Stimulated activated CD8-positive, alpha-beta memory T cell treated with anti-CD3 and anti-CD28 coated beads, Interleukin-4, amount 100 ng/mL, for 1 hour (primary cell): Measurements from ENCODE around the gene CAPN12.

Experiments used
- DNase-seq, 2 donors: peaks; one replicate each; pipeline ENCODE4 v3.0.0-alpha.2; 2020; ENCODE audit warnings: low read depth in 2 of 2, low spot score in 1 of 2

Gene CAPN12

DNA sequence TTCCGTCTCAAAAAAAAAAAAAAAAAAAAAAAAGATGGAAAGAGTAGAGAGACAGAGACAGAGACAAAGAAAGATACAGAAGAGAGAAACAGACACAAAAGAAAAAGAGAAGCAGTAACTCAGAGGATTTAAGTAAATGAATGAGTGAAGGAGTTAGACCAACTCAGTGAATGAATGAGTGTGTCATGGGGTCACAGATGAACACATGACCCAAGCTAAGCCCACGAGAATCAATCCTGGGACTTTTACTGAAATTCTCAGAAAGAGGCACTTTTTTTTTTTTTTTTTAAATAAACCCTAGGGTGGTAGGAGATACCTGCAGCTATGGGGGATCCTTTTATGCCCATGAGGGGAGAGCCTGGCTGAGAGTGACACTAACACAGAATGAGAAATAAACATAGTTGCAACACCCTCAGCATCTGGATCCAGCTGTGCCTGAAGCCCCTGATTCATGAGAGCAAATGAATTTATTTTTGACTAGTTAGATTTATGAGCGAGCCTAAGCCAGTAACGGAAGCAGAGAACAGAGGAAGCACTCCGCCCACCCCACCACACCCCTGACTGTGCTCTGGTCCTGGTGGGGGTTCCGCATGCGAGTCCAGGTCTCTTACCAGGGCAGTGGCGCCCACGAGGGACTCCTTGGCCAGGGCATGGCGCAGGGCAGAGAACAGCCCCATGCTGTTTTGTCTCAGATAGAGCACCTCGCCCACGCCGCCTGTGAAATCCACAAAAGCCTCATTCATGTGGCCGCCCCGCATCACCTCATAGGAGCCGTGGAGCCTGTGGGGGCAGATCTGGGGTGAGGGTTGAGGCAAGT is 4.6 kb downstream of the CAPN12 start:
- no peak for DNase-seq

DNA sequence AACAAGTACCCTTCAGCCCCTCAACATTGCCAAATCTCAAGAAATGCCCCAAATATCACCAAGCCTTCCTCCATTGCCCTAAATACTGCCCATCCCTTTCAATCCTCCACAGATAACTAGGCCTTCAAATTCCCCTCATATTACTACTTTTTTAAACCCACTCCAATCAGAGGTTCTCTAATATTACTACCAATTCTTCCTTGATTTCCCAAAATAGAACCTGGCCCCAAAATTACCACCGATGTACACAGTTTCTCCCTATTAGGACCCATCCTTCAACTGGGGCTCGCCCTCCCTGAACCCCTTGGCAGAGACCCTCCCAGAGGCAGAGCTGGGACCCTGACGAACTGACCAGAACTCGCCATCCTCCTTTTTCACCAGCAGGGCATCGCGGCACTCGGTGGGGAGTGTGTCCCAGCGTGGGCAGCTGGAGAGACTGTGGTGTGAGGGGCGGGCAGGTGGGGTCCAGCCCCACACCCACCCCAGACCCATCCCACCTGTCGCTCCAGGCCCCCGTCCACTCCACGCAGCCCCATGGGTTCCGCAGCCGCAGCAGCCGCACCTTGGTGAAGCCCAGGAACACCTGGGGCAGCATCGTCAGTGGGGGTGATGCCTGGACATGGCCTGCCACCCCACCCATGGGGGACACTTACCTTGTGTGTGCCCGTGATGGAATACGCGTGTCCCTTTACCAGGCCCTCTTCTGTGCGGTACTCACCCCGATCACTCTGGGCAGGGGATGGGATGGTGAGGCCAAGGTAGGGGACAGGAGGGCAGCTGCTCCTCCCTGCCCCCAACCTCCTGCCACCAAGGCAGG is 6.1 kb downstream of the CAPN12 start:
- DNase-seq, result no peak

DNA sequence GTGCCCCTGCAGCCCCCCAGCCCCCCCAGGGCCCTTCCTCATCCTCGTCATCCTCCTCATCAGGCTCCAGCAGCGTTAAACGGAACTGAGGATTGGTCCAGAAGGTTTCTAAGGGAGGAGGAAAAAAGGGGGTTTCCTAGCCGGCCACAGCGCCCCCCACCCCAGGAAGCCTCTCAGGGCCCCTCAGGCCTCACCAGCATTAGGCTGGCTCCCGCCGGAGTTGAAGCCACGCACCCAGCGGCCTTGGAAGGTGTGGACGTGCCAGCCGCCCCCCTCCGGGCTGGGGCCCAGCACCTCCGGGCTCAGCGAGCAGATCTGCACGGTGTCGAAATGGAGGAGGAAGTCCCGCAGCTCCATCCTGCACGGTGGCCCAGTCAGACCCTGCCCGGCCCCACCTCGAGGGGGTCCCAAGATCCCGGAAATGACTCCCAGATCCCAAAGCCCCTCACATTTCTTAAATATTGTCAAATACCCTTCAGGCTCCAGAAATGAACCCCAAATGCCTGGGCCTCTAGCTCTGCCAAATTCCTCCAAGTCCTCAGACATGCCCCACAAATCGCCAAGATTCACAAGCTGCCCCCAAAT is 6.9 kb downstream of the CAPN12 start:
- DNase-seq, result no peak

DNA sequence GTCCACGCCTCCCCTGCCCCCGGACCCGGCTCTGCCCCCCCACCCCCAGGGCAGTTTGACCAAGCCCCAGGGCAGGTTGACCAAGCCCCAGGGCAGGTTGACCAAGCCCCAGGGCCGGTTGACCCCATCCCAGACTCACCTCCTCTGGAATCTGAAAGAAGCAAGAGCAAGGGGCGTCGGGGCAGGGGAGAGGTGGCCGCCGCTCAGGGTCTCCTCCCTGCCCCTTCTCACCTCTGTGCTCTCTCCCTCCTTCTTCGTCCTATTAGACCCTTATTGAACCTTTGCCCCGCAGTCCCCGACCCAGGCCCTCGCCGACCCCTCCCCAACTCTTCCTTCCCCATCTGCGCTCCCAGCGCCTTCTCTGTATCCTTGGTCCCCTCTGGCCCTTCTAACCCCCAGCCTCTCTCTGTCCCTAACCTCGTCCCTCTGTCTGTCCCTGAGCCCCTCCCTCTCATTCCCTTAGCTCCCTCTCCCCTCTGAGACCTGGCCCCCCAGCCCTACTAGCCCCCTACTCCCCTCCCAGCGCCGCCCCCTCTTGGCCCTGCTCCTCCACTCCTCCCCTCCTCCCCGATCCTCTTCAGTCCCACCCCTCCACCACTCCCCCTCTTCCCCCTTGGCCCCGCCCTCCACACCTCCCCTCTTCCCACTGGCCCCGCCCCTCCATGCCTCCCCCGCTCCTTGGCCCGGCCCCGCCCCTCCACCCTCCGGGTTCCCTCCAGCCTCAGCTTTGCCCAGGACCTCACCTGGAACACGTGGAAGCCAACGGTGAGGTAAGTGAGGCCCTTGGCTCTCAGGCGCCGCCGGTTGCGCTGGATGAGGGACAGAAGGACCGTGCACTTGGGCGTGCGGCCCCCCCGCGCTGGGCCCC is 7.6 kb downstream of the CAPN12 start:
- peak in 1 of 2 donors; percentile 38 for DNase-seq

DNA sequence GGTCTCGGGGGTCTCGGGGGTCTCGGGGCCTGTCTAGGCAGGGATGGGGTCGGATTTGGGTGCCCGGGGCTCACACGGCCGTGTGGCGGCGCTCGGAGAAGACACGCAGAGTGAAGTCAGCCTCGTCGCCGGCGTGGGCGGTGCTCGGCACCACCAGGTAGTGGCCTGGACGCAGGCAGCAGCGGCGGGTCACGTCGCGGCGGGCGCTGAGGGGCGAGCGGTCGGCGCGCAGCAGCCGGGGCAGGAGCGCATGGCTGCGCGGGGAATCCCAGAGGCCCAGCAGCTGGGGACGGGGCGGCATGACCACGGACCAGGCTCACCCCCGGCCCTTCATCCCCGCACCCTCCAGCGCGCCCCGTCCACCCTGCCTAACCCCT is 8.2 kb downstream of the CAPN12 start:
- peak in 1 of 2 donors; percentile 37 for DNase-seq

DNA sequence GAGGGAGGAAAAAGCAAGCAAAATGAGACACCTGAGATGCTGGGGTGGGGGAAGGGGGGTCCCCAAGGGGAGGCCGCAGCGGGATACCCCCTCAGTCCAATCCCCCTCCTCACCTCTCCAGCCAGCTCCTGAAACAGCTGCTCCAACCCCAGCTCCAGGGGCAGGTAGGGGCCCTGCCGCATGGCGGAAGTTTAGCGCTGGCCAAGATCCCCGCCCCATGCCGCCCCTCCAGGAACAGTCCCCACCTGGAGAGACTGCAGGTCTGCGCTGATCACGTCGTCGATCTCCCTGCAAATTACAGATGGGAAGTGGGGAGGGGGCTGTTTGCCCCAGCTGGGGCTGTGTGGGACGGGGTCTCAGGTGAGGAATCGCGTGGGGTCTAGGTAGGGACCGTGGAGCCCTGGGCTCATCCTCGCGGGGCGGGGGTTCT is 9.0 kb downstream of the CAPN12 start:
- no peak for DNase-seq

DNA sequence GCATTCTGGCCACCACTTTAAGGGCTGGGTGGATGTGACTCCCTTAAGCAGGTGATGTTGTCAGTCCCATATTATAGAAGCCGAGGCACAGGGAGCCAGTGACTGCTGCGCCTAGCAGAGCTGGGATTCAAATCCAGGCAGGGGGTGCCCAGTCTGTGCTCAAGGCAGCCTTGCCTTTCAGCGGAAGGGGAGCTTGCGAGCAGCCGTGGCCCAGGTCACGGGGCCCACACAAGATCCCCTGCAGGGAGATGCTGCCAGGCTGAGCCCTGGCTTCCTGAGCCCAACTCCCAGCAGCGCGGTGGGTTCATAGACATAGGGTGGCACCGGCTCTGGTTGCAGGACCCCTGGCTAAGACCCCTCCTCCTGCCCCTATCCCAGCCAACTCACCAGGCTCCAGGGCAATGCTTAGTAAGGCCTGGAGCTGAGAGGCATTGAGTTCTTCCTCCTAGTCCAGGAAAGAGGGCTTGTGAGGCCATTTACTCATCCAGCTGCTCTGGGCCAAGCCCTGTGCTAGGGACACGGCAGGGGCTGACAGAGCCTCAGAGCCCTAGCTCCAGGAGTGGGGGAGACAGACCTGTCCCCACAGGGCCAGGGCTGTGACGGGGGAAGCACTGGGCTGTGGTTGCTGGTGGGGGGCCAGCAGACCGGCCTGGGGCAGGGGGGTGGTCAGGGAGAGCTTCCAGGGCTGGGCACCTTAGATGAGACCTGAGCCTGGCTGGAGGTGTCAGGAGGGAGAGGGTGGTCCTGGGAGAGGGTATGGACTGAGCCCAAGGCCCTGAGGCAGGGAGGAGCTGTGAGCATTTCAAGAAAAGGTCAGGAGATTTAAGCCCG is 9.6 kb downstream of the CAPN12 start:
- no peak for DNase-seq

DNA sequence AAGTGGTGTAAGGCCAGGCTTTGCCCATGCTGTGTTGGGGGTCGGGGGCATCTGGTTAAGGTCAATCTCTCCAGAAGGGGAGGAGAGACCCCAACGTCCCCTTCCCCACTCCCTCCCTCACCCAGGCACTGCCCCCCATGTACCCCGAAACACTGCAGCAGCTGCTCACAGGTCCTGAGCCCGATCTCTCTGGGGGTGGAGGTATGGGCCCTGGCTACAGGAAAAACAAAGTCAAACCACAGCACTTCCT is 10.2 kb downstream of the CAPN12 start:
- no peak for DNase-seq

DNA sequence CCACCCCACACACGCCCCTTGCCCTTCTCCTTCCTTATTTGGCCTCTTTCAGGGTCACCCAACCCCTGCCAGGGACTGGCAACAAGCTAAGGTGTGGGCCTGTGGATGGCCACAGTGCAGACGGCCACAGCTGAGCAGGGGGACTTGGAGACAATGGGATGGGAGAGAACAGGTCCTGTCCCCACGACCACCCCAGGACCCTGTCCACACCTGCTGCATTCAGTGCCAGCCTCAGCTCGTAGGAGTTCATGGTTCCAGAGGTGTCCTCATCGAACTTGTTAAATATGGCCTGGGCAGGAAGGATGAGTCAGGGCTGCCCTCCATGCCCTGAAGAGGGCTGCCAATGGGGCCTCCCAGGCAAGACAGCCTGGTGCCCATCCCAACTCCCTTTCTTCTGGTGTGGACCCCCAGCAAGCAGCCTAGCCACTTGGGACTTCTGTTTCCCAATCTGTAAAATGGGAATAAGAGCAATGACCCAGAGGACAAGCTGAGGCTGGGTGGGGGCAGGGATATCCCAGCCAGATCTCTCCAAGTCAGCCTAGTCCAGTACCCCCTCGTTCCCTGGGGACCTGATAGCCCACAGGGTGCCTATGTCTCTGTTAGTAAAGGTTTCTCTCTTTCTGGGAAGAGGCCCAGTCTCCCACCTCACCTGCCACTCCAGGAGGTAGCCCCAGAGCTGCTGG is 10.6 kb downstream of the CAPN12 start:
- DNase-seq, result no peak

DNA sequence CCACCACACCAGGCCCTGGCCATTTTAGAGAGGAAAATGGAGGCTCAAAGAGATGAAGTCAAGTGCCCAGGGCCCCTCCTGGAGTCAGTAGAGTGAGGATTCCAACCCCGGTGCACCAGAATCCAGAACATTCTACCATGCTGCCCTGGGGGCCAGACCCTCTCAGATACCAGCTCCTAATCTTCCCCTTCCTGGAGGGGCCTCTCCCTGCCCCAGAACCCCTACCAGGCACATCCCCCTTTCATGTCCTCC is 11.1 kb downstream of the CAPN12 start:
- no peak for DNase-seq

DNA sequence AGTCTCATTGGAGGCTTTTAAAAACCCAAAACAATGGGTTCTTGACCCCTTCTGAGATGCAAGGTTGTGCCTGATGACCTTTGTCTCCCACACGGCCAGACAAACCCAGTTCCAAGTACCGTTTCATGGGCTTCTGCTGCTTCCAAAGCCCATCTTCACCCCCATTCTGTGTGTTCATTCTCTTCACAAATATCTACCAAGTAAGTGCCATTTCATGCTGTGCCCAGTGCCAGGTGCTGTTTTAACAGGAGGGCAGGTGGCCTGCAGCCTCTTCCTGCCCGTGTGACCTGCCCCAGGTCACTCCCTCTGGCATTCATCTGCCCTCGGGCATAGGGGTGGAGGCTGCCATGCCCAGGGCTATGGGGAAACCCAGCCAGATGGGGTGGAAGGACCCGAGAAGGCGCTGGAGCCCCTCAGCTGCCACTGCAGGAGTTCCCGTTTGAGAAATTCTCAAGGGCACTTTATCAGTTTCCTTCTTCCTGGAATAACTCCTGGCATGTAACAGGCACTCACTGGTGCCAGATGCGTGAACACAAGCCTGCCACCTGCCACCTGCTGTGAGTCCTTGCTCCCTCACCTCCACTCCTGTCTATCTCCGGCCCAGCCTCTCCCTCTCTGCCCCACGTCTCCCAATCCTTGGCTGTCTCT is 12.5 kb downstream of the CAPN12 start:
- no peak for DNase-seq

DNA sequence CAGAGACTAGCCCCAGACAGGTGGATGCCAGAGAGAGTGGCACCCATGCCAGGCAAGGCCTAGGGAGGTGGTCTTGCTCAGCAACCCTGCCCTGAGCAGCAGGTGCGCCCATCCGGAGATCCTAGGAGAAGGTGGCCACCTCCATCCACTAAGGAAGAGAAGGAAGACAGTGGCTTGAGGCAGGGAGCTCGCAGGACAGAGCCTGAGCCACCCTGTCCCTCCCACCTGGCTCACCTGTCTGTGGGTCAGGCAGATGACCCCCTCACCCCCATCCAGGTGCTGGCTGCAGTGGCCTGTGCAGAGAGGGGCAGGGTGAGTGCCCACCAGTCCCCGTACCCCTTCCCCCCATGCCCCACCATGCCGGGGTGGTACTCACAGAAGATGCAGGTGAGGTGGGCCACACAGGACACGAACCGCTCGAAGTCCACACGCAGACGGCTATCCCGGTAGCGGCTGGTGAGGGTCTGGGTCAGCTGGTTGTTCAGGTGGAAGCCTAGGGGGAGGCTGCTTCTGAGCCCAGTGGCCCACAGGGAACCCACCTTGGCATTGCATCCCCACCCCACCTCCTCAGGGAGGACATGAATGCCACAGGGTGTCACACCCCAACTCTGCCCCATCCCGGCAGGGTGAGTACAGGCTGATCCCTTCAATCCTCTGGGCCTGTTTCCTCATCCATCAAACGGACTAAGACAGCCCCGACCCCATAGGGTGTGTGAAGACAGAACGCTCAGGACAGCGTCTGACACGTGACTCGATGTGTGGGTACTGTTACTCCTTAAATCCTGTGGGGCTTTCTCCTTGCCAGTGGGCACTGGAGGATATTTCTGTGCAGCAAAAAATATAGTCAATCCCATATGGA is 13.3 kb downstream of the CAPN12 start:
- DNase-seq, result no peak

DNA sequence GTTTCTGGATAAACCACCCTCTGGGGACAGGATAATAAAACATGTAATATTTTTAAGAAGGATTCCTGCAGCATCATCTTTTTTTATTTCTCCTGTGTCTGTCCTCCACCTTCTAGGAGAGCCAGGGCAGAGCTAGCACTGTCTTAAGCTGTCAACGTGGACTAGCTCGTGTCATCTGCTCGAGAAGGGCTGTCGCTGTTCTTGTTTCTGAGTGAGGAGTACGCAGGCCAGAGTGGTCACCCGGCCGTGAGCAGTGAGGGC is 13.9 kb downstream of the CAPN12 start:
- no peak for DNase-seq

DNA sequence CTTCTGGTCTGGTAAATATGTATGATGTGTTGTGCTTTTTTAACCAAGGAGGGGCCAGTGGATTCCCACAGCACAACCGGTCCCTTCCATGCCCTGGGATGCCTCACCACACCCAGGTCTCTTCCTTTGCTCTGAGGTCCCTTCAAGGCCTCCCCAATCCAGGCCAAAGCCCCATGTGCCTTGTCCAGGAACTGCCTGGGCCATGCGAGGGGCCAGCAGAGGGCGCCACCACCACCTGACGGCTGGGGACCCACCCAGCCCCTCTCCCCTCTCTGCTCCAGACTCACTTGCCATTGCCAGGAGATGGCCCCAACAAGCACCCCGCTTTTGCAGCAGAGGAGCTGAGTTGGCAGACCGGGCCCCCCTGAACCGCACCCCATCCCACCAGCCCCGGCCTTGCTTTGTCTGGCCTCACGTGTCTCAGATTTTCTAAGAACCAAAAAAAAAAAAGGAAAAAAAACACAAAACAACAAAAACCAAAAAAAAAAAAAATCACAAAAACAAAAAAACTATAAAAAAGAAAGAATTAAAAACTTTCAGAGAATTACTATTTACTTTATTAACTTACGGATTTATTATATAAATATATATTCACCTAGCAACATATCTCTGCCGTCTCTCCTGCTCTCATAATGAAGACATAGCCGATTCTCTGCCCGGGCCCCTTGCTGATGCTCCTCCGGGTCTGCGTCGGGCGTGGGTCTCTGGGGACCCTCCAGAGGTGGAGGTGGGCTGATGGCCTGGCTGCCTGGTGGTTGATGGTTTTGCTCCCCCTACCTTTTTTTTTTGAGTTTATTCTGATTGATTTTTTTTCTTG is 14.4 kb downstream of the CAPN12 start:
- DNase-seq, result peak; percentile 54 to 68

DNA sequence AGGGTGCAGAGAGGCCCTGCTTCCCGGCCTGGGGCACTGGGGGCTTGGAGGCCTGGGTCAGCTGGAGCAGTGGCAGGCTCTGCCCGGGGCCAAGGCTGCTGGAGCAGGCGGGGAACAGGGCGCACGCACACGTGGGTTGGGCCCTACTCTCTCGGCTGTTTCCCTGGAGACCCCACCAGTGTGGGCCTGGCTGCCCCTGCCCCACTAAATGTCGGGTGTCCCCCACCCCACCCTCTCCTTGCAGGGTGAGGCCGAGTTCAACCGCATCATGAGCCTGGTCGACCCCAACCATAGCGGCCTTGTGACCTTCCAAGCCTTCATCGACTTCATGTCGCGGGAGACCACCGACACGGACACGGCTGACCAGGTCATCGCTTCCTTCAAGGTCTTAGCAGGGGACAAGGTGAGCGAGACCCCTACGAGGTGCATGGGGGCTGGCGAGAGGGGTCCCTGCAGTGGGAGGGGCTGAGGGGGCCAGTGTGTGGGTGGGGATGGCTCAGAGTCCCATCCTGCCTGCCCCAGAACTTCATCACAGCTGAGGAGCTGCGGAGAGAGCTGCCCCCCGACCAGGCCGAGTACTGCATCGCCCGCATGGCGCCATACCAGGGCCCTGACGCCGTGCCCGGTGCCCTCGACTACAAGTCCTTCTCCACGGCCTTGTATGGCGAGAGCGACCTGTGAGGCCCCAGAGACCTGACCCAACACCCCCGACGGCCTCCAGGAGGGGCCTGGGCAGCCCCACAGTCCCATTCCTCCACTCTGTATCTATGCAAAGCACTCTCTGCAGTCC is 15.3 kb downstream of the CAPN12 start:
- no peak for DNase-seq

DNA sequence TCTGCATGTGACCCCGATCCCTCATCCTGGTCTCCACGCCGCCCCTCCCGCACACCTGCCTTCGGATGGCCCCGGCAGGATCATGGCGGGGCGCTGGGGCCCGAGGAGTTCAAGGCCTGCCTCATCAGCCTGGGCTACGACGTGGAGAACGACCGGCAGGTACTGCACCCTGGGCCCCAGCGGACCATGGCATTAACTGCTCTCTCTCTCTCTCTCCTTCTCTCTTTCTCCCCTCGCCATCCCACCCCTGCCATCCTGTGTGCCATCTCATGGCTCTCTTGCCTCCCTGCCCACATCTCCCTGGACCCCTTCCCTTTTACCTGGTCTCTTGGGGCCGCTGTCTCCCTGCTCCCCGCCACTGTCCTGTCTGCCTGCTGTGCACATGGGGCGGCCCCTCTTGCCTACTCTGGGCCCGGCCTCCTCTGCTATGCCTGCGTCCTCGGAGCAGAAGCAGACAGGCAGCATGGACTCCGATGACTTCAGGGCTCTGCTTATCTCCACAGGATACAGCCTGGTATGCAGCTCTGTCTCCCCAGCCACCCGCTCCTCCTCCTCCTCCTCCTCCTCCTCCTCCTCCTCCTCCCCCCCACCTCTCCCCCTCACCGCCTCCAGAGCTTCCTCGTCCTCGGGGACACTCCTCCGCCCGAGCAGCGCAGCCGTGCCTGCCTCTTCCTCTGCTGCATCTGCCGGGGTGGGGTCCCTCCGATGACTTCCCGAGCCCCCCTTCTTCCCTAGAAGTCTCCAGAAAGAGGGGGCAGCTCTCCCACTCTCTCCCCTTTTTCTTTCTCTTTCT is 16.2 kb downstream of the CAPN12 start:
- no peak for DNase-seq
